HL-60/S4 (cell line): ENCODE data around the gene UBE2I.
"Not testable (repeated sequence)": the region's sequence is repeated elsewhere in the genome, so short reads cannot be mapped to it uniquely, and the experiment has no call there.

Experiments
- in situ Hi-C: fragments of 300-500 bp; cut with MboI; formaldehyde crosslinking; loops from 2 replicates; pipeline ENCODE4 v1.14.3; 2022; ENCODE audit warnings: low sequenced_read_pairs

UBE2I gene

DNA sequence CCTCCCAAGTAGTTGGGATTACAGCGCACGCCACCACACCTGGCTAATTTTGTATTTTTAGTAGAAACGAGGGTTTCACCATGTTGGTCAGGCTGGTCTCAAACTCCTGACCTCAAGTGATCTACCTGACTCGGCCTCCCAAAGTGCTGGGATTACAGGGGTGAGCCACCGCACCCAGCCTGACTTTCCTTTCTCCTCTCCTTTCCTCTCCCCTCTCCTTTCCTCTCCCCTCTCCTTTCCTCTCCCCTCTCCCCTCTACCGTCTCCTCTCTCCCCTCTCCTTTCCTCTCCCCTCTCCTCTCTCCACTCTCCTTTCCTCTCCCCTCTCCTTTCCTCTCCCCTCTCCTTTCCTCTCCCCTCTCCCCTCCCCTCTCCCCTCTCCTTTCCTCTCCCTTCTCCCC is 17.2 kb upstream of the UBE2I start:
- in situ Hi-C loops = not testable (repeated sequence)

GRCh38 chr16:1292808-1293207 is 16.6 kb upstream of the UBE2I start:
- in situ Hi-C loops = not testable (repeated sequence)

DNA sequence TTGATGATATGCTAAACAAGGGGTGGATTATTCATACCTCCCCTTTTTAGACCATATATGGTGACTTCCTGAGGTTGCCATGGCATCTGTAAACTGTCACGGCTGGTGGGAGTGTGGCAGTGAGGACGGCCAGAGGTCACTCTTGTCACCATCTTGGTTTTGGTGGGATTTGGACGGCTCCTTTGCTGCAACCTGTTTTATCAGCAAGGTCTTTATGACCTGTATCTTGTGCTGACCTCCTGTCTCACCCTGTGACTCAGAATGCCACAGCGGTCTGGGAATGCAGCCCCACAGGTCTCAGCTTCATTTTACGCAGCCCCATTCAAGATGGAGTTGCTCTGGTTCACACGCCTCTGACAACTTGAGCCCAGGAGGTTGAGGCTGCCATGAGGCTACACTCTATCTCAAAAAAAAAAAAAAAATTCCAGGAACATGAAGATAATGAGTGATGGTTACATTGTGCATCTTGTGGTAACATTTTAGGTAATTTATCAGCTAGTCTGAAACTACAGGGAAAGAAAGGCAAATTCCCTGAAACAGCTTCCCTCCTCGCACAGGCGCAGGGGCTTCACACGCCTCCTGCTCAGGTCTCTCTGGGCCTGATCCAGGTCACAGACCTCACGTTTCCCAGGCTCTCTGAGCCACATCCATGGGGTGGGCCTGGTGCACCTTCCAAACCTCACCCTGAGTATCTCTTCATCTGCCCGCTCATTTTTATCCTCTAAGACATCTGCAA is 15.3 kb upstream of the UBE2I start:
- in situ Hi-C loops = no loop called here

GRCh38 chr16:1295465-1295864 is 14.0 kb upstream of the UBE2I start:
- in situ Hi-C loops = no loop called here

GRCh38 chr16:1296688-1297017 is 12.8 kb upstream of the UBE2I start:
- in situ Hi-C loops = not testable (repeated sequence)

- in situ Hi-C loops = no loop called here
Measured at GRCh38 chr16:1297018-1297696, 12.3 kb upstream of the UBE2I start.

DNA sequence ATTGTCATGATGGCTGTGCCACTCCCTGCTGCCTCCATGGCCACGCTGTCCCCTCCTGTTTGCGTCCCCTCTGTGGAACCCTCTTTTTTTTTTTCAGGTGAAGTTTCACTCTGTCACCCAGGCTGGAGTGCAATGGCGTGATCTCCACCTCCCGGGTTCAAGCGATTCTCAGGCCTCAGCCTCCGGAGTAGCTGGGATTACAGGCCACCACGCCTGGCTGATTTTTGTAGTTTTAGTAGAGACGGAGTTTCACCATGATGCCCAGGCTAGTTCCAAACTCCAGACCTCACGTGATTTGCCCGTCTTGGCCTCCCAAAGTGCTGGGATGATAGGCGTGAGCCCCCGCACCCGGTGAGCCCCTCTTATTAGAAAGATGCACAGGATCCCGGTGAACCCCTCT is 11.0 kb upstream of the UBE2I start:
- in situ Hi-C loops = no loop called here

DNA sequence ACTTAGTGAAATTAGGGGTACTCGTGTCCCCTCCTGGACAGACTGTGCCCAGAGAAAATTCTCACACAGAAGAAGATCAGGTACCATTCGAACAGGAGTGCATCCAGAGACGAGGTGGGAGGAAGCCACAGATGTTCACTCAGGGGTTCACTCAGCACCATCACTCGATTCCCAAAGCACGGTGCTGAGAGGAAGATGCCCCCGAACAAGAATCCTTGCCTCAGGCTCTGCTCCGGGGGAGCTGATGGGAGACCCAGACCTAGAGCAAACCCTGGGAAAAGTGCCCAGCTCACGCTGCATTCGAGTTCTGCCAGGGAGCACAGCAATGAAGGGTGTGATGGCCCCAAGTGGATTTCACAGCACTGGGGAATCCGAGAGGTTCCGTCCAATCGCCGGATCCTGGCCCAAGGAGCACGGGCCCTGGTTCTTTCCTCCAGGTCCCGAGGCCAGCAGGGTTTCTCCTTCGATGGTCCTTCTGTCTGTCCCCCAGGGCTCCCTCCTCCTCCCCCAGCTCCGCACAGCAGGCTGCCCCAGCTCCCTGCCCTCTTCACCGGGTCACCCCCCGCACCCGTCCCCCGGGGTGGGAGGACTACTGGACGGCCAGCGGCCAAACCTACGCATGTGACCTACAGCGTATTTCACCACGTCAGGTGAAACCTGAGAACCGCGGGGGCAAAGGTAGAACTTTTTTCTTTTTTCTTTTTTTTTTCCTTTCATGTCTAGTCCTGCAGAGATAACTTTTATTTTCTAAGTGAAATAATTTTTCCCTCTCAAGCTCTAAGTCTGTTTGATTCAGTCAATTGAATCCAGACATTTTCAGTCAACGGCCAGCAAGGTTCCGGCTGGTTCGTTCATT is 10.2 kb upstream of the UBE2I start:
- in situ Hi-C loops = no loop called here

DNA sequence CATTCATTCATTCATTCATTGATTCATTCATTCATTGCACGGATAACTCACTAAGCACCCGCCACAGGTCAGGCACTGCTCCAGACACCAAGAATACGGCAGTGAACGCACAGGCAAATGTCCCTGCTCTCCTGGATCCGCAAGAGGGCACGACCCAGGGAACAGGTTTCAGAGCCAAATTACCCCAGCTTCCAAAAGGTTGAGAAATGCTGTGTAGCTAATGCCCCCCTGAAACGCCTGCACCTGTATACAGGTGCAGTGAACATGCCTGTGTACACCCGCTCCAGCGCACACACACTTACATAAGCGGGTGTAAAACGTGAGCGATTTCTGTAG is 9.6 kb upstream of the UBE2I start:
- in situ Hi-C loops = no loop called here

- in situ Hi-C loops = no loop called here
Measured at GRCh38 chr16:1300664-1301476, 8.6 kb upstream of the UBE2I start.

DNA sequence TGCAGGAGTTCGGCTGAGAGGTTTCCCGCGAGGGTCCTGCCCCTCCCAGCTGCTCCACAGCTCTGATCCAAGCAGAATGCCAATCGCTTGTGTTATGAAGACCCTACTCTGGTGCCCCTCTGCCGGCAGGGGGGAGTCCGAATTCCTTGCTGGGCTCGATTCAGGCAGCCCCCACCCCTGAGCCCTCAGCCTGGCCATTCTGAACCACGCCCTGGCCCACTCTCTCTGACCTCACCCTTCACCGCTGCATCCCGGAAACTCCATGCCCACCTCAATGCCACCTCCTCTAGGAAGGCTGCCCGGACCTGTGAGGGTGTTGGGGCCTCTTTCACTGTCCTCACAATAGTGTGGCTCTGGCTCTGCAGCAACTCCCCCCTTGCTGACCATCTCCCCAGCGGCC is 7.9 kb upstream of the UBE2I start:
- in situ Hi-C loops = no loop called here

DNA sequence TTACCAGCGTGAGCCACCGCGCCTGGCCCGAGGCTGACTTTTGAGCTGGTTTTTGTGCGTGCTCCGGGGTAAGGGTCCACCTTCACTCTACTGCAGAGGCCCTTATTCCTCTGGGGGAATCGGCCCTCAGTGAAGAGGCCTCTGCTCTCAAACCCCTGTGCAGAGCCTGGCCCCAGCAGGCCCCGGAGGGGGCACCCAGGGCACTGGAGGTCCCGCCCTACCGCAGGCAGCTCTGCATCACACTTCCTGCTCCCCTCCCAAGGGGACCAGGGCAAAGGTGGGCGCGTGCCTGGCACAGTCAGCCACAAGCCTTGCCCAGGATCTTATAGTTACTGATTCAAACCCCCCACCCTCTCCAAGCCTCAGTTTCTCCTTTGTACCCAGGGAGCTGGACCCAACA is 3.6 kb upstream of the UBE2I start:
- in situ Hi-C loops = no loop called here

DNA sequence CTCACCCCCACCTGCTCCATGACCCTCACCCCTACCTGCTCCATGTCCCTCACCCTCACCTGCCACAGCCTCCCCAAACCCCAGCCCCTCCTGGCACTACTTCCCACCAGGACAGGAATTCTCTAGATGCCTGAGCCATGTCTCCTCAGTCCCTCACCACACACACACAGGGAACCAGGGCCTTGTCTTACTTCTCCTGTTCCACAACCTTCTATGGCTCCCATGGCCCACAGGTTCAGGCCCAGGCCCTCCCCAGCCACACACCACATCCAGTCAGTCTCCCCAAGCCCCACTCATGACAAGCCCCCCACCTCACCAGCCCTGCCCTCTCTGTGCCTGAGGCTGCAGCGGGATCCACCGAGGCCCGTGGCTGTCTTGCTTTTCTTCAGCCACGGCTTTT is 3.1 kb upstream of the UBE2I start:
- in situ Hi-C loops = no loop called here

GRCh38 chr16:1308036-1308976 is 1.1 kb upstream of the UBE2I start:
- in situ Hi-C loops = no loop called here

DNA sequence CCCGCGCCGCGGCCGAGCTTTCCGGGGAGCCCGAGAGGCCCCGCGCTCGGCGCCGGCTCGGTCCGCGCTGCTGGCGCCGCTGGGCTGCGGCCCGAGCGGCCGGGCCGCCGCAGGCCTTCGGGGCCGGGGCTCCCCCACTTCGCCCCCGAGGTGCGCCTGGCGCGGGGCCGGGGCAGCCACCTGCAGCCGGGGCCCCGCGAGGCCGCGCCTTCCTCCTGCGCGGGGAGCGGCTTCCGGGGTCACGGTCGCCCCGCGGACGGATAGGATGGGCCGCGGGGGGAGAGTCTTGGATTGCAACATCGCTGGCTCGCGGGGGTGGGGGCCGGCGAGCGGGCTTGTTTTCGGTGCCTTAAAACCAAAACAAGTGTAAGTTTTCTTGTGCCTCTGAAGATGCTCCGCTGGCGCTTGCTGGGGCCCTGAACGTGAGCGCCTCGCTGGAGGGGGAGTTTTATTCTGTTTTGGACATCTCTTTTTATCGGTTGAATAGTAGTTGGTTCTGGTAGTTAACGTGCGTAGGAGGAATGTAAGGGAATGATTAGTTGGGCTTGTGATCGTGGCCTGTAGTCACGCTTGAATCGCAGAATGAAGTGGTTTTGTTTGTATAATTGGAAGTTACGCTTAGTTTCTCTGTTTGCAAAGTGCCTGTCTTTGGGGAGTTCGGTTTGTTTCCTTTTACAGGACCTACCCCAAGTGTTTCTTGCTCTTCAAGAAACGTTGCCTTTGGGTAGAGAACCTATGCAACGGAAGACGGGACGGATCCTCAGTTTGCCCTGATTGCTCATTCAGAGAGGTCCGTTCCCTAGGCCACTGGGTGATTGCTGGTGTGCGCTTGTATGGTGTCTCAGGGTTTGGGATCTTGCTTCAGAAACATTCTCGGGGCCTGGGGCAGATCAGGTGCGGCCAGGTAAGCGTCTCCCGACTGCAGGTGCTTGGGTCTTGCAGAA is 724 bp downstream of the UBE2I start:
- in situ Hi-C loops = no loop called here

DNA sequence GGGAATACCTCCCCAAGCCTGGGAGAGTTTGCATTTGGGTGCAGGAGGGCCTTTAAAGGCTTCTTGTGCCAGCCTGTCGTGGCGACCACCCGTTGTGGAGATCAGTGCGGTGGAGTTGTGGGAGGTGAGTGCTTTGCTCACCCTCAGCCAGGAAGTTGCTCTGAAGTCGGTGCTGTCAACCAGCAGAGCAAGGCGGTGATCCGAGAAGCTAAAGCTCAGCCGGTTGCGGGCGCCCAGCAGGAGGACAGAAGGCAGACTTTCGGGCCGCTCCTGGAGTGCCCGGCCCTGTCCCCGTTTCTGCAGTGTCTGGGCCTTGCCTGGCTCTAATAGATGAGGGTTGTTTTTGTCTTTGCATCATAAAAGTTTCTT is 1.4 kb downstream of the UBE2I start:
- in situ Hi-C loops = no loop called here

- in situ Hi-C loops = no loop called here
Measured at GRCh38 chr16:1311212-1311737, 1.8 kb downstream of the UBE2I start.

DNA sequence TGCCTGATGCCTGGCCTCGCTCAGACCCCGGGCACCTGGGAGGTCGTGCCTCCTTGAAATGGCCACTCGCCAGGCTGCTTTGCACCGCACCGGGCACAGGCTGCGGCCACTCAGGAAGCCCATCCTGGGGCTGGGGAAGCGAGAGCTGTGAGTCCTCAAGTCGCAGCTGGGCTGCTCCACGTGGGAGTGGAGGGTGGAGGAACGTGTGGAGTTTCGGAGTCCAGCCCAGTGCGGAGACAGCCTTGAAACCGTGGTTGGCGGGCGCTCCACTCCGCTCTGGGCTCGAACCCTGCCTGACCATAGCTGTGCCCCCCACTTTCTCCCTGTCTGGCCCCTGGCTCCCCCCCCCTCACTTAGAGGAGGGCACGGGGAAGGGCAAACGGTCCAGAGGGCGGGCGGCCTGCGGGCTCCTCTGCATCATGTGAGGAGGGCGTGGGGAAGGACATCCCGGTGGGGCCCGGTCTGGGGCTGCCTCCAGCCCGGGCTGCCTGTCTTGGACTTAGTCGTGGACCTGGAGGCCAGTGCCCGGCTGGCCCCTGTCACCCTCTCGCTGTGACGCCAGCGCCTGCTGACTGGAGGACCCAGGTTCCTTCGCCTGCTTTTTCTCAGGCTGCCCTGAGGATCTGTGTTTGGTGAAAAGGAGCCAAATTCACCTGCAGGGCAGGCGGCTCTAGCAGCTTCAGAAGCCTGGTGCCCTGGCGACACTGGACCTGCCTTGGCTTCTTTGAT is 2.5 kb downstream of the UBE2I start:
- in situ Hi-C loops = no loop called here
